M059J (cell line): ENCODE measurements around the gene AMZ2. TPM values are rescaled to one million over a fixed set of nuclear protein-coding genes. Genes with fewer than 3 reads are reported as not detected.
"Not testable (repeated sequence)": the region's sequence is repeated elsewhere in the genome, so short reads cannot be mapped to it uniquely, and the experiment has no call there.

Experiments
- DNase-seq: peaks from one replicate; pipeline ENCODE4 v3.0.0-alpha.2; 2012; ENCODE audit warnings: low read depth
- total RNA-seq: library from RNA; depleted of rRNA; stranded (reverse); fragments of >200 nt; shearing (Covaris generic); gene quantifications from 2 replicates; pipeline ENCODE4 v1.2.3, GENCODE V29; 2014

The AMZ2 gene
- total RNA-seq, 1 experiment from 2014 or later, result 96.3 TPM

DNA sequence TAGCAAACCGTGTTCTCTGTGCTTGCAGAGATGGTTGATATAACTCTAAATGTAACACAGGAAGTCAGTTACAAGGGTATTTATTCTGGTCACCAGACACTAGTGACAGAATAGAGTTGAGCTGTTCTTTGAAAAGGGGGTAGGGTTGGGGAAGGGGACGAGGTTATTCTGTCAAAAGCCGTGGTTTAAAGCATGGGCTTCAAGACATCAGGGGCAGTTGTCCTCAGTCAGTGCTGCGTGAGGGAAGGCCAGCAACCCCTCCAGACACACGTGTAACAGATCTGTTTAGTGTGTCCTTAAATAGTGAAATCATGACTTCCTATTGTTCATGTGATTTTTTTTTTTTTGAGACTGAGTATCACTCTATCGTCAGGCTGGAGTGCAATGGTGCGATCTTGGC, 5.6 kb downstream of the AMZ2 start:
- DNase-seq, result not testable (repeated sequence)

DNA sequence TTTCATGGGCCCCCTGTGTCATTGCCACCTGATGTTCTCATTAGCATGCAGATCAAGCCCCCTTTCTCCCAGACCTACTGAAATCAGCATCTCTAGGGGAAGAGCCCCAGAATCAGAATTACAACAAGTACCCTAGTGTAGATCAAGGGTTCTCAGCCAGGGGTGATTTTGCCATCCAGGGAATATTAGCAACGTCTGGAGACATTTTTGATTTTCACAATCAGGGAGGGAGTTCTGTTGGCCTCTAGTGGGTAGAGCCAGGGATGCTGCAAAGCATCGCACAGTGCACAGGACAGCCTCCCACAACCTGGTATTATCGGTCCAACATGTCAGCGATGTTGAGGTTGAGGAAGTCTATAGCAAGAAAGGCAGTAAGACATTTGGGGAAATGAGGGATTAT, 7.3 kb downstream of the AMZ2 start:
- DNase-seq, result no peak

DNA sequence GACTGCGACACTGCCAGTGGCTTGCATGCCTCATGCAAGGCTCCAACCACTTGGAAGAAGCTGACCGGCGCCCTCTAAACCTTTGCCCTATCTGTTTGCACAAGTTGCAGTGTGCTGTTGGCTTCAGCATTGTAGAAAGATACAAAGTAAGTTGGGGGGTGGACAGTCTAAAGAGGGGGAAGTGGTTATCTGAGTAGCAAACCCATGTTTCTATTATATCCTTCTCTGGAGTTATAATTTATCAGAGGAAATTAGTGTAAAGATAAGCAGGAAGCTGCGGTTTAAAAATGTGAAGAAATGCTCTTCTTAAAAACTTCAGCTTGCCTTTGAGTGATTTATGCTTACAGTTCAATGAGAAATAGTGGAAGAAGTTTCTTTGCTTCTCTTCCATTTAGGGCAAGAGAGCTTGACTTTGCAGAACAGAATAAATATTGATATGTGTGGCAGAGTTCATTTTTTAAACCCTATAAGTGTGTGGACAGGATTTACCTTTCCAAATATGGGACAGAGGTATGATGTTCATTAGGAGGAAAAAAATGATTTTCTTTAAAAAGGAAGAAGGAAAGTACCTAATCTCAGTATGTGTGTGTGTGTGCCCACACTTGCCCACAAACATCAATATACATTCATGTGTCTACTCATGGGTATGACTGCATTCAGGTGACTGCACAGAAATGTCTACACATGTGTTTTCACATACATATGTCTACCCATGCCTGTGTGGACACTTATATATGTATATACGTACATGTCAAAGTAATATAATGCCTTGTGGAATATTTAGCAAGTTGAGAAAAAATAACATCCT, 8.1 kb downstream of the AMZ2 start:
- DNase-seq, result no peak

DNA sequence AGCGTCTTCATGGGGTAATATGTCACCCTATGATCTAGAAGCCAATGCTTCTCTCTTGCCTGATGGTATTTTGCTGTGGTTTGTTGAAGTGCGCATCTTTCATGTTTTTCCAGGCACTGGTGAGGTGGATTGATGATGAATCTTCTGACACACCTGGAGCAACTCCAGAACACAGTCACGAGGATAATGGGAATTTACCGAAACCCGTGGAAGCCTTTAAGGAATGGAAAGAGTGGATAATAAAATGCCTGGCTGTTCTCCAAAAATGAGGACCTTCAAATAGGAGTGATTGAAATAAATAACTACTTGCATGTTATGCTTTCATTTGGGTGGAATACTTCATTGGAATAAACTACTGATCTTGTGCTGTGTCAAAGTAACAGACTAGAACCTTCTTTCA, 8.9 kb downstream of the AMZ2 start:
- not testable (repeated sequence) for DNase-seq

DNA sequence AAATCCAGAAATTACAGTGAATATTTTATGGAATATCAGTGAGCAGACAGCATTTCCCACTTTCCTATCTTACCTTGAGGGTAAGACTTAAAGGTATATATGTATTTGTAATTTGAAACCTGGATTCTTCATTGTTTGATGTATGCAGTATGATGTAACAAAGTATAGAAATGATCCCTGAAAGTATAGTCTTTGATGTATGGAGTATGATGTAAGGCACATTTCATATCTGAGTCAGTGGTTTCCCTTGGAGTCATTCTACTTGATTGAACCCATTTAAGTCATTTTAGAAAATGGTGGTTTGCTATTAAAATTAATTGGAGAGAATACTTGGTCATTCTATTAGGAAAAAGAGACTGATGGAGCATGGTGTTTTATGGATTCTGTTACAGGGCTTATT, 10.1 kb downstream of the AMZ2 start:
- no peak for DNase-seq

DNA sequence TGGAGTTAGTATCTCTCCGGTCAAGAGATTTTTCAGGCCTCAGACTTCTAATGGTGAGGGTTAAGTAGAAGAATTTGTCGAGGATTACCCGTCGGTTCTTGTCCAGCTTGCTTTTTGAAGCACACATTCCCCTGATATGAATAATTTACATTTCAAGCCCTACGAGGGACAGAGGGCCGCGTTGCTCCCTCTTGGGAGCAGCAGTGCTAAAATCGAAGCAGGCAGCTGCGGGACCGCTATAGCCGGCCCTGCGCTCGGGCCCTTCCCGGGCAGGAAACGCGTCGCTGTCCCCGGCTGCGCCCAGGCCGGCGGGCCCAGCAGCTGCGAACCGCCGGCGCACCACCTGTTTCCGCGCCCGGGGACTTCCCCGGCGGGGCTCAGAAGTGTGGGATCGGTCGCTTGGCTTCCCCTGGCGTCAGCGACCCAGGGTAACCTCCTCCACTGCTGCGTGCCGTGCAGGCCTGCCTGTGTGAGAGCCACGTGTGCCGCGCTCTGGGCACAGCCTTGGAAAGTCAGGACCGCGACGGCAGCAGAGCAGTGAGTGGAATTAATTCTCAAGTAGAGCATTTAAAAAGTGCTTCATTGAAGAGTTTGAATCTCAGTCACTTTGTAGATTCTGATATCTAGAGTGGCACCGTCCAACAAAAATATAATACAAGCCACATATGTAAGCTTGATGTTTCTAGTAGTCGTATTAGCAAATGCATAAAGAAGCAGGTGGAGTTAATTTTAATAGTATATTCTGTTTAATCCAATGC, 11.2 kb downstream of the AMZ2 start:
- DNase-seq, result peak; percentile 57

DNA sequence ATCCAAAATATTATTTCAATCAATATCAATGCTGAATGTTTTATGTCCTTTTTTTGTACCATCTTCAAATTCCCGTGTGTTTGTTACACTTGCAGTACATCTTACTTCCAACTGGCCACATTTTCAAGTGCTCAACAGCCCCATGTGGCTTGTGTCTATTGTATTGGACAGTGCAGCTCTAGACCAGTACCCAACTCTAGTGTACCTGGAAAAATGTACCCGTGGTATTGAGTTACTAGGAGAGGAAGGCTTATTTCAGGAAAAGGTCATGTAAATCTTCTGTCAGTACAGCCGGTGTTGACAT, 11.8 kb downstream of the AMZ2 start:
- DNase-seq, result not testable (repeated sequence)

DNA sequence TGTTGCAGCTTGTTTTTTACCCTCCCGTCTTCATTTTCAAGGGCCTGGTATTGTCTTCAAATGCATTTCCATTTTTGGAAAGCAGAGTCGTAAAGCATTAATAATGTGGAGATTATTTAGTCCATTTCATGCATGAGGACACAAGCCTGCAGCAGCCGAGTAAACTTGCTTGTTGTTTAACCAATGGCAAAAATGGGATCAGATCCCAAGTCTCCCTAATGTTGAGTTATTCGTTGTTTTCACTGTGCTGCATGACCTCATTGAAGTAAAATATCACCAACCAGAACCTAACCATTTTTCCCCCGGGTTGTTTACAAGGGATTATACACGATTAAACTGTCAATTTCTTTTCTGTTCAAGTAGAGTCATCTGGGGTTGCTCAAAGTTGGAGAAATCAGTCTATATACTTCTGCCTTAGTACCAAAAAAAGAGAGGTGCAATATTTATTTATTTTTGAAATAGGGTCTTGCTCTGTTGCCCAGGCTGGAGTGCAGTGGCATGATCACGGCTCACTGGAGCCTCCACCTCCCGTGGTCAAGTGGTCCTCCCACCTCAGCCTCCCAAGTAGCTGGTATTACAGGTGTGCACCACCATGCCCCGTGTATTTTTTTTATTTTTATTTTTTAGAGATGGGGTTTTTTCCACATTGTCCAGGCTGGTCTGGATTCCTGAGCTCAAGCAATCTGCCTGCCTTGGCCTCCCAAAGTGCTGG, 12.4 kb downstream of the AMZ2 start:
- peak; percentile 39 for DNase-seq

DNA sequence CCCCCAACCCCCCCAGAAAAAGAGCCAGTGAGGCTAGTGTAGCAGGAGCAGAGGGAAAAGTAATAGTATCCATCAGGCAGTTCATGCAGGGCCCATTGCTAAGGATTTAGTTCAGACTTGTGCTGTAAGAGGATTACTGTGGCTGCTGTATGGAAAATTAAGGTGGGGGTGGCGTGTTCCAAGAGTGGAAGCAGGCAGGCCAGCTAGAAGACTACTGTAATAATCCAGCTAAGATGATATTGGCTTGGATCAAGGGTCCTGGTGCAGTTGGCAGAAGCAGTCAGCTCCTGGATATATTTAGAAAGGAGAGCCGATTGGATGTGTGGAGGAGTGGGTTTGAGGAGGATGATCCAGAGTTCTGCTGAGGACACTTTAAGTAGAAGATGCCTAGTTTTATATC, 14.6 kb downstream of the AMZ2 start:
- not testable (repeated sequence) for DNase-seq

DNA sequence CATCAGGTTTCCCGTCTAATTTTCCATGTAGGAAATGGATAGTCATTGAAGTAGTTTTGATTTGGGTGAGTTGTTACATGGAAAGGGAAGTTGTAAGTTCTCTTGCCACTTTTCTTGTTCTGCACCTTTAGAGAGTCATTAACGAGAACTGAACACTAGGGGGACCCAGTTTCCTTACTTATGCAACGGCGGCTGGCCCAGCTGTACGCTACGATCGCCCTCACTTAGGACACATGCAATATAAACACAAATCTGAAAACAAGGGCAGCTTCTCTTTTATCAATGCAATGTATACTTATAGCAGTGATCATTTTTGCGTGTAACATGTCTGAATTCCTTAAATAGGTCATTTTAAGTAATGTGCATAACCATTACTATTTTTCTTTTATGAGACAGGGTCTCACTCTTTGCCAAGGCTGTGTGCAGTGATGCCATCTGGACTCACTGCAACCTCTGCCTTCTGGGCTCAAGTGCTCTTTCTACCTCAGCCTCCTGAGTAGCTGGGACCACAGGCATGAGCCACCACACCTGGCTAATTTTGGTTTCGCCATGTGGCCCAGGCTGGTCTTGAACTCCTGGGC, 15.3 kb downstream of the AMZ2 start:
- peak; percentile 49 for DNase-seq

DNA sequence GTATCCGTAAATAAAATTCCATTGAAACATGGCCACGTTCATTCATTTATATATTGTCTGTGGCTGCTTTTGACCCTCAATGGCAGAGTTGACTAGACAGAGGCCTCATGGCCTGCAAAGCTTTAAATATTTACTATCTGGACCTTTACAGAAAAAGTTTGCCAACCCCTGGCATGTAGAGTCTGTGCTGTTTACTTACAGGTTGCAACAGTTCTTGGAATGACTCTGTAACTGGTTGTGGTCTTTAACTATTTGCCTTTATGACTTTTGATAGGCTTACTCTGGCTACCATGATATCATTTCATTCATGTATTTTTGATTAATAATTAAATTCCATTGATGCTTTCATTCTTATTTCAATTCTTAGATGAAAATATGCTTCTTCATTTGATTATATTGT, 18.0 kb downstream of the AMZ2 start:
- not testable (repeated sequence) for DNase-seq

DNA sequence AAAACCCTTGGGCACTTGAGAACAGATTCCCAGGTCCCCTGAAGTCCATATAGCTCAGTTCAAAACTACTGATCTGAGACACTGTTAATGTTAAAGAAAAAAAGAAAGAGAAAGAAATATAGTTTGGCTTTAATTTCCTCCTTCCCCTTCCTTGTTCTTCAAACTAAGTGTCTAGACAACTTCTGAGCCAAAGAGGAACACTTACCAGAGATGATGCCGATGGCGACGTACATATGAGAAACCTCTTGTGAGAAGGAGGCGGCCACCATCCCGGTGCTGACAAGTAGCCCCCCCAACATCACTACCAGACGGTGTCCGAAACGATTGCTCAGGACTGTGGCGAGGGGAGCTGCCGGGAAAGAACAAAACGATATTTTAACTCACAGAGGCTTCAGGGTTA, 25.9 kb downstream of the AMZ2 start:
- no peak for DNase-seq

DNA sequence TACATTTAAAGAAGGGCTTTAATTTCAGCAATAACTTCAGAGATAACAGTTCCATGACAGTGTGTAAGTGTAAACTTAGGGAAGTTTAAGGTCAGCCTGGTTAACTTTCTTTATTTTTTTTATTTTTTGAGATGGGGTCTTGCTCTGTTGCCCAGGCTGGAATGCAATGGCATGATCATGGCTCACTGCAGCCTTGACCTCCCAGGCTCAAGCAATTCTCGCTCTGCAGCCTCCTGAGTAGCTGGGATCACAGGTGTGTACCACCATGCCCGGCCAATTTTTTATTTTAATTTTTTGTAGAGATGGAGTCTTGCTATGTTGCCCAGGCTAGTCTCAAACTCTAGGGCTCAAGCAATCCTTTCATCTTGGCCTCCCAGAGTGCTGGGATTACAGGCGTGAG, 28.5 kb downstream of the AMZ2 start:
- not testable (repeated sequence) for DNase-seq

DNA sequence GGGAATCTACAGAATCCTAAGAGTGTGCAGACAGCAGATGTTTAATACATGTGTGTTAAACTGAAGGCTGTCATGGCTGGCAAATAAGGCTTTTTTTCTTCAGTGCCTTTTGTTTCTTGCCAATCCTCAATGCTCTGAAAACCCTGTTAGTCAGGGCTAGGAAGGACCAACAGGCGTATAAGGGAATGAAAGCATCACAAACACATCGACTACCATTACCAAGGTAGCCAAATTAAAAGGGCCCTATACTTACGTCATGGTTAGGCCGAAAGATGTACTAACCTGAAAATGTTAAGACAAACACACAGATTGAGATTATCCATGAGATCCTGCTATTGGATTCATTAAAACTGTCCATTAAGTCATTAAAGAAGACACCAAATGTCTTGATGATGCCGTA, 30.0 kb downstream of the AMZ2 start:
- no peak for DNase-seq

DNA sequence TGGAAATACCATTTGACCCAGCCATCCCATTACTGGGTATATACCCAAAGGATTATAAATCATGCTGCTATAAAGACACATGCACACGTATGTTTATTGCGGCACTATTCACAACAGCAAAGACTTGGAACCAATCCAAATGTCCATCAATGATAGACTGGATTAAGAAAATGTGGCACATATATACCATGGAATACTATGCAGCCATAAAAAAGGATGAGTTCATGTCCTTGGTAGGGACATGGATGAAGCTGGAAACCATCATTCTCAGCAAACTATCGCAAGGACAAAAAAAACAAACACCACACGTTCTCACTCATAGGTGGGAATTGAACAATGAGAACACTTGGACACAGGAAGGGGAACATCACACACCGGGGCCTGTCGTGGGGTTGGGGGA, 34.1 kb downstream of the AMZ2 start:
- not testable (repeated sequence) for DNase-seq

DNA sequence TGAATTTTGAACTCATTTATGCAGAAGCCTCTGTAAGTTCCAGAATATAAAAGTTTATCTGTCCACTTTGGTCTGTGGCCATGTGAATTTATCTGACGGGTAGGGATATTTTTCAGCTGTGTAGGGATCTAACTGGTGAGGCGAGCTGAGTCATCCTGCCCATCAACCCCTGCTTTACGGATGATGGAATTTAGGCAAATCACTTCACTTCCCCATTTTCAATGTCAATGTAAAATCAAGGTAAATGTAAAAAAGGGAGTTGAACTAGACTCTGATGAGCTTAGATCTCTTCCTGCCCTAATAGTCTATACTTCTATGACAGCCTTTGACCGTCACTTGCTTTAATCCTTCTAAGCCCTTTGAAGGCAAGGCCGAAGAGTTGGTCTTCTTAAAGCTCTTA, 40.5 kb downstream of the AMZ2 start:
- DNase-seq, result peak; percentile 32

DNA sequence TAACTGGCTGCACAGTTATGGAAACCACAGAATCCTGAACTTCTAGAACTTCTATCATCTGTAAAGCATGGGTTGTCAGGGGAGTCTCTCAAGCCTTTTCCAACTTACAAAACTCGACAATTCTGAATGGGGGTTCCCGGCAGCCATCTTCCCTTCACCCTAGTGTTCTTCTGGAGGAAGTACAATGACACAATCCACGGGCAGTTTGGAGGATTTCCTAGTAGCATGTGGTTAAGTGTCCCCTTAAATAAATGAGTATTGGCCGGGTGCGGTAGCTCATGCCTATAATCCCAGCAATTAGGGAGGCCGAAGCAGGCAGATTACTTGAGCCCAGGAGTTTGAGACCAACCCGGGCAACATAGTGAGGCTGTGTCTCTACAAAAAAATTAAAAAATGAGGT, 41.0 kb downstream of the AMZ2 start:
- no peak for DNase-seq

DNA sequence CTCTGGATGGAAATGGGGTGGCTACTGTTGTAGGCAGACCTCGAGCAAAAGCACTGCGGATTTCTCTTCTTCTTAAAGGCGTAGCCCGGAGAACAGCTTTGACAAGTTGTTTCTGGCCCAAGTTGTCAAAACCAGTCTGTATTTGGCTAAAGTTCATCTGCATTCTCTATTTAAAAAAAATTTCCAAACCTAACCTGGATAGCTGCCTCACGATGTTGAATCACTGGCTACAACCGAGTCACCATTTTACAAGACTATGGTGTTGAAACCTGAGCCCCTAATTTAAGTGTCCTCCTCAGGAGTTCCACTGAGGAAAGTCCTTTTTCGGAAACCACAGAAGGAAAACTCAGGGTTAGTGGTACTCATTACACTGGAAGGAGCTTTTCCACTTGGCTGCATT, 41.6 kb downstream of the AMZ2 start:
- DNase-seq, result peak; percentile 60

DNA sequence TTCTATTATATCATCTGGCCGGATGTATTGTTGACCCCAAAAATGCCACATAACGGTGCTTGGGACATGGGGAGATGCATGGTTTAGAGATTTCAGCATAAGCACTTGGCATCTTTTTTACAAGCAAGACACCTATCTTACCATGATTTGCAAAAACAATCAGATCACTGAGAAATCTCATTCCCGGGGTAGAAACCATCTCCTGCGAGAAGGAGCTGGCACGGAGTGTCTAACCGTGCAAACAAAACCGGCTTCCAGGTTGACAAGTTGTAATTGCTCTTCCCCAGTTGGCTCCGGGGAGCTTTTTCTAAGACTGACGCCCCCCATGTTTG, 42.1 kb downstream of the AMZ2 start:
- DNase-seq, result peak; percentile 28

DNA sequence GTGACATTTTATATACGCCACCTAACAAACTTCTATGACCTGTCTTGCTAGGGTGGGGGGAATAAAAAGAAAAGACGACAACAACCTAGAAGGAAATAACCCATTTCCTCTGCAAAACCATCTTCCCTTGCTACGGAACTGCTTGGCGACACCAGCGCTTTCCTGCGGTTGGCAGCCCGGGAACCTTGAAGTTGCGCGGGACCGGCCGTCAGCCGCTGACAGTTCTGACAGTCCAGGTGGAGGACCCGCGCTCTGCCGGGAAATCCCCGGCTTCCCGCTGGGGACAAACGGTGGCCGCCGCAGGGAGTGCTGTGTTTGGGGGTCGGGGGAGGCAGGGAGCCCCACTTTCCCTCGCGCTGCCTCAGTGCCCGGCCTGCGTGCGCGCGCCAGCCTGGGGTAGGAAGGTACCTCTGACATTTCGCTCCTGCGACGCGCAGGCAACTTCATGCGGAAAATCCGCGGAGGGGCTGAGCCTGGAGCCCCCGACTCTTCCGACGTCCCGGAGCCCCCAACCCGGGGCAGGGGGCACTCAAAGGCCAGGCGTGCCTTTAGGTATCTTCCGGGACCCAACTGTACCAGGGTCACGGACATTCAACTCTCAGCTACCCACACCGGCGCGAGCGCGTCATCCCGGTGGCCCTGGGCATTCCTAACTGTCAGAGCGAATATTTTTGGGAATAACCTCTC, 42.6 kb downstream of the AMZ2 start:
- DNase-seq, result peak; percentile 35

DNA sequence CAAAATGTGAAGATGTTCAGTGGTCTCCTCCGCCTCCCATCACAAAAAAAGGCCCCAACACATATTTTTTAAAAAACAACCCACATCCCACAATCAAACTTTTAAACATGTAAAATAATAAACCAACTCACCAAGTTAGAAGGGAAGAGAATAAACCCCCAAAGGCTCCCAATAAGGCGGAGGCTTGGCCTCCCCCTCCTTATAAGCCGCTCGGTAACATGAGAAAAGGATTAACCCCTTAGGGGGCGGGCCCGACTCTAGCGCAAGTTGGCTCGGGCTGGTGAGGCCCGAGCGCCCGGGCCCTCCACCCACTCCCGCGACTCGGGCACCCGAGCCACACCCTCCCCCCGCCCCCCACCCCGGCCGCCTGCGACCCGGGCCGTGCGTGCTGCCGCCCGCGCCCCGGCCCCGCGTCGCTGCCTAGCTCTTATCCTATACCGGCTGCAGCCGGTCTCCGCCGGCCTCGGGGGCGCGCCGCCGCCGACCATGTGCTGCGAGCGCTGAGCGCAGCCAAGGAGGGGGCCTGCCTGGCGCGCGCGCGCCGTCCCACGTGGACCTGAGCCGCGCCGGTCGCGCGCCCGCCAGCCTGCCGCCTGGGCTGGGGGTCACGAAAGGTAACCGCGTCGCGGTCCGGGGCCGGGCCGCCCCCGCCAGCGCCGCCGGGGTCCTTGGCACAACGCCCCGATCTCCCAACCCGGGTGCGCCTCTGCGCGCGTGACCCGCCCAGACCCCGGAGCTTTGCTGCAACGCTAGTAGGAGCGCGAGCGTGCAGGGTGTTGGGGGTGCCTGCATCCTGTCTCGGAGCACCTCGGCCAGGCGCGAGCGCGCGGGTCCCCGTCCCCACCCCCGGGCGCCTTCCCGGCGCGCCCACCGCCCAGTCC, 43.4 kb downstream of the AMZ2 start, which contains the start of the genes ARSG and SLC16A6:
TSS of gene ARSG (plus strand) at position 541 of the 881 bp plus-strand sequence. CDS start 15,999 bp downstream, outside the sequence.
TSS of gene SLC16A6 (minus strand) at position 173 of the 881 bp plus-strand sequence. CDS start 12,807 bp downstream, outside the sequence.
- DNase-seq, result peak; percentile 47
